ENCODE results near the gene SH3RF1.

DNA sequence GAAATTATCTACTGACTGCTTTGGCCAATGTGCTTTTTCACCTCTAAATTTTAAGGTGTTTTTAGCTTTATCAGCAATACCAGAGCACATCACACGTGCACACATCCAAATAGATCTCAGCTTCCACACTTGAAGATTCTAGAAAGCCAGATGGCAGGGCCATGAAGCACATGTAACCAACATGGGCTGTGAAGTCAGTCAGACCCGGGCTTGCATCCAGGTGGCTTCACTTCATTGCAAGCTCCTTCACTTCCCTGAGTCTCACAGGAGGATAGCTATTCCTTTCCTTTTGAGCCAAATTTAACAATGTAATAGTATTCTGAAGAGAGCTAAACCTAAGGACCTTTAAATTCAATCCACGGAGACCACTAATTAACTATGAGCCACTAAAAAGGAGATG lies 86.5 kb downstream of the SH3RF1 start:
- TF ChIP-seq, protein P1, sequence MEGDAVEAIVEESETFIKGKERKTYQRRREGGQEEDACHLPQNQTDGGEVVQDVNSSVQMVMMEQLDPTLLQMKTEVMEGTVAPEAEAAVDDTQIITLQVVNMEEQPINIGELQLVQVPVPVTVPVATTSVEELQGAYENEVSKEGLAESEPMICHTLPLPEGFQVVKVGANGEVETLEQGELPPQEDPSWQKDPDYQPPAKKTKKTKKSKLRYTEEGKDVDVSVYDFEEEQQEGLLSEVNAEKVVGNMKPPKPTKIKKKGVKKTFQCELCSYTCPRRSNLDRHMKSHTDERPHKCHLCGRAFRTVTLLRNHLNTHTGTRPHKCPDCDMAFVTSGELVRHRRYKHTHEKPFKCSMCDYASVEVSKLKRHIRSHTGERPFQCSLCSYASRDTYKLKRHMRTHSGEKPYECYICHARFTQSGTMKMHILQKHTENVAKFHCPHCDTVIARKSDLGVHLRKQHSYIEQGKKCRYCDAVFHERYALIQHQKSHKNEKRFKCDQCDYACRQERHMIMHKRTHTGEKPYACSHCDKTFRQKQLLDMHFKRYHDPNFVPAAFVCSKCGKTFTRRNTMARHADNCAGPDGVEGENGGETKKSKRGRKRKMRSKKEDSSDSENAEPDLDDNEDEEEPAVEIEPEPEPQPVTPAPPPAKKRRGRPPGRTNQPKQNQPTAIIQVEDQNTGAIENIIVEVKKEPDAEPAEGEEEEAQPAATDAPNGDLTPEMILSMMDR (conservative IDR thresholded peaks at IDR 0.05 in 1 of 2, IDR thresholded peaks at IDR 0.05 in 1 of 2; ENCODE audit: extremely low read depth in 1 of 2, insufficient read depth in 1 of 2, low read depth in 1 of 2, low read length in 2 of 2), result no peak
- TF ChIP-seq EZH2 (IDR thresholded peaks at IDR 0.05; ENCODE audit: borderline replicate concordance, low read length), result no peak
